ENCODE results near the gene HDDC3.

Gene HDDC3

GRCh38 chr15:90918034-90918788 is 14.1 kb downstream of the HDDC3 start:
- ChIA-PET CTCF (no interaction called here), POLR2A (ENCODE audit: low non-redundant PET) (no interaction called here)
- DNase-seq (ENCODE audit: low spot score): no peak
- no peak for TF ChIP-seq CTCF (conservative IDR thresholded peaks at IDR 0.05; ENCODE audit: low read depth)
- no peak overlapping the region for H3K27ac ChIP-seq

- CTCF ChIA-PET: no interaction called here
- H3K27ac ChIP-seq: no peak overlapping the region
- no peak for DNase-seq (ENCODE audit: low spot score)
- POLR2A ChIA-PET (ENCODE audit: low non-redundant PET): no interaction called here
- TF ChIP-seq CTCF (conservative IDR thresholded peaks at IDR 0.05; ENCODE audit: low read depth): no peak
These were observed 14.8 kb downstream of the HDDC3 start for GRCh38 chr15:90917569-90917968.

GRCh38 chr15:90916461-90916860 is 15.9 kb downstream of the HDDC3 start:
- H3K27ac ChIP-seq: no peak overlapping the region; the same call in 1 of the 2 replicates
- no peak for TF ChIP-seq CTCF (conservative IDR thresholded peaks at IDR 0.05; ENCODE audit: low read depth)
- no peak for DNase-seq (ENCODE audit: low spot score)
- ChIA-PET CTCF (no interaction called here), POLR2A (ENCODE audit: low non-redundant PET) (no interaction called here)

GRCh38 chr15:90915808-90916440 is 16.4 kb downstream of the HDDC3 start:
- CTCF ChIA-PET: no interaction called here
- POLR2A ChIA-PET (ENCODE audit: low non-redundant PET): no interaction called here
- no peak overlapping the region; the same call in 1 of the 2 replicates for H3K27ac ChIP-seq

GRCh38 chr15:90915216-90915807 is 17.0 kb downstream of the HDDC3 start:
- CTCF ChIA-PET: no interaction called here
- POLR2A ChIA-PET (ENCODE audit: low non-redundant PET): no interaction called here
- no peak overlapping the region for H3K27ac ChIP-seq
- no peak for TF ChIP-seq CTCF (conservative IDR thresholded peaks at IDR 0.05; ENCODE audit: low read depth)
- DNase-seq (ENCODE audit: low spot score): no peak

More at GRCh38 chr15:90915808-90916440, 16.4 kb downstream of the HDDC3 start:
- no peak for TF ChIP-seq CTCF (conservative IDR thresholded peaks at IDR 0.05; ENCODE audit: low read depth)
- no peak for DNase-seq (ENCODE audit: low spot score)

- H3K27ac ChIP-seq: peak overlapping the region; percentile 9; the same call in 1 of the 2 replicates
- DNase-seq (ENCODE audit: low spot score): no peak
- no peak for TF ChIP-seq CTCF (conservative IDR thresholded peaks at IDR 0.05; ENCODE audit: low read depth)
- ChIA-PET POLR2A (ENCODE audit: low non-redundant PET) (no interaction called here), CTCF (no interaction called here)
These were observed 17.9 kb downstream of the HDDC3 start for GRCh38 chr15:90914305-90915080.
